Measurements from ENCODE around the gene PDE6G. TPM values are rescaled to one million over a fixed set of nuclear protein-coding genes. Genes with fewer than 3 reads are reported as not detected.

The PDE6G gene
- total RNA-seq, 4 donors from 2014 or later: 2.1 TPM; not detected in 3

GRCh38 chr17:81695801-81696200, 39.5 kb upstream of the PDE6G start:
- no peaks in the 10 kb centered on the region for H3K36me3 ChIP-seq
- no peaks in the 10 kb centered on the region for H3K27me3 ChIP-seq
- H3K9me3 ChIP-seq: no peaks in the 10 kb centered on the region
- no peak for DNase-seq
- no peak overlapping the region for H3K4me3 ChIP-seq
- no peak overlapping the region for H3K27ac ChIP-seq
- TF ChIP-seq CTCF (IDR thresholded peaks at IDR 0.05): no peak
- TF ChIP-seq POLR2A (IDR thresholded peaks at IDR 0.05): no peak
- intact Hi-C loops (cut with DNase I; ENCODE audit: low total_unique reads): no loop called here
- peaks cover 0 to under 1% of the 10 kb centered on the region in 2 donors for H3K4me1 ChIP-seq

GRCh38 chr17:81695211-81695610, 38.9 kb upstream of the PDE6G start:
- Histone ChIP-seq H3K36me3 (no peaks in the 10 kb centered on the region), H3K4me1 (no peaks in the 10 kb centered on the region), H3K27ac (no peak overlapping the region), H3K9me3 (no peaks in the 10 kb centered on the region), H3K4me3 (no peak overlapping the region), H3K27me3 (no peaks in the 10 kb centered on the region)
- TF ChIP-seq CTCF (IDR thresholded peaks at IDR 0.05) (no peak), POLR2A (IDR thresholded peaks at IDR 0.05) (no peak)
- intact Hi-C loops (cut with DNase I; ENCODE audit: low total_unique reads): no loop called here
- DNase-seq: no peak

GRCh38 chr17:81694810-81695209, 38.5 kb upstream of the PDE6G start:
- intact Hi-C loops (cut with DNase I; ENCODE audit: low total_unique reads): no loop called here
- H3K9me3 ChIP-seq: no peaks in the 10 kb centered on the region
- H3K27me3 ChIP-seq: no peaks in the 10 kb centered on the region
- TF ChIP-seq CTCF (IDR thresholded peaks at IDR 0.05): no peak
- no peaks in the 10 kb centered on the region for H3K36me3 ChIP-seq
- no peak overlapping the region for H3K27ac ChIP-seq
- H3K4me1 ChIP-seq: no peaks in the 10 kb centered on the region
- no peak for DNase-seq
- no peak overlapping the region for H3K4me3 ChIP-seq

GRCh38 chr17:81693509-81694210, 37.3 kb upstream of the PDE6G start:
- no peak for DNase-seq
- Histone ChIP-seq H3K27me3 (no peaks in the 10 kb centered on the region), H3K36me3 (no peaks in the 10 kb centered on the region), H3K9me3 (no peaks in the 10 kb centered on the region), H3K4me3 (no peak overlapping the region), H3K4me1 (no peaks in the 10 kb centered on the region), H3K27ac (no peak overlapping the region)
- intact Hi-C loops (cut with DNase I; ENCODE audit: low total_unique reads): no loop called here
- TF ChIP-seq CTCF (IDR thresholded peaks at IDR 0.05) (no peak), POLR2A (IDR thresholded peaks at IDR 0.05) (no peak)

GRCh38 chr17:81691608-81692007, 35.3 kb upstream of the PDE6G start:
- DNase-seq: no peak
- intact Hi-C loops (cut with DNase I; ENCODE audit: low total_unique reads): no loop called here

More at GRCh38 chr17:81691608-81692007, 35.3 kb upstream of the PDE6G start:
- no peaks in the 10 kb centered on the region for H3K9me3 ChIP-seq
- H3K4me1 ChIP-seq: no peaks in the 10 kb centered on the region
- TF ChIP-seq POLR2A (IDR thresholded peaks at IDR 0.05) (no peak), CTCF (IDR thresholded peaks at IDR 0.05) (no peak)
- no peaks in the 10 kb centered on the region for H3K36me3 ChIP-seq
- no peaks in the 10 kb centered on the region for H3K27me3 ChIP-seq
- H3K4me3 ChIP-seq: no peak overlapping the region
- H3K27ac ChIP-seq: no peak overlapping the region

Measured in uterus (tissue), 4 donors.